ENCODE data around the gene TIAM2. TPM values are rescaled to one million over a fixed set of nuclear protein-coding genes. Genes with fewer than 3 reads are reported as not detected.

The TIAM2 gene
- total RNA-seq, 2 experiments from 2014 or later = 5.4 to 6.2 TPM

DNA sequence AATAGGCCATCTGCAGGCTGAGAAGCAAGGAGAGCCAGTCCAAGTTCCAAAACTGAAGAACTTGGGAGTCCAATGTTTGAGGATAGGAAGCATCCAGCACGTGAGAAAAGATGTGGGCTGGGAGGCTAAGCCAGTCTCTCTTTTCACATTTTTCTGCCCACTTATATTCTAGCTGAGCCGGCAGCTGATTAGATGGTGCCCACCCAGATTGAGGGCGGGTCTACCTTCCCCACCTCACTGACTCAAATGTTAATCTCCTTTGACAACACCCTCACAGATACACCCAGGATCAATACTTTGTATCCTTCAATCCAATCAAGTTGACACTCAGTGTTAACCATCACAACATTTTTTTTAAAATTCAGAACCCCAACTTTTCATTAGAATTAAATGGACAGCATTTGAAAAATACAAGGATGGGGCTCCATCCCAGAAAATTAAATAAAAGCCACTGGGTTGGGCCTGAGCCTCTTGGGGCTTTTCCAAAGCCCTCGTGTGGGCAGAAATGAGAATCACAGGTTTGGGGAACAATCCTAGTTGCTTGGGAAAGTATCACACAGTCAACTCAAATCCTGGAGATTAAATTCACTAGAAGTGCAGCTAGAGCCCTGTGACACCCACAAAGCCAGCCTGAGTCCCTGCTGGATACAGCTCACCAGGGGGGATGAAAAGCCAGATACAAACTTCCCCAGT, 270.9 kb downstream of the TIAM2 start:
- TF ChIP-seq EZH2phosphoT487 (IDR thresholded peaks at IDR 0.05; ENCODE audit: borderline replicate concordance, low read depth, low read length) = no peak
- TF ChIP-seq, protein P1, sequence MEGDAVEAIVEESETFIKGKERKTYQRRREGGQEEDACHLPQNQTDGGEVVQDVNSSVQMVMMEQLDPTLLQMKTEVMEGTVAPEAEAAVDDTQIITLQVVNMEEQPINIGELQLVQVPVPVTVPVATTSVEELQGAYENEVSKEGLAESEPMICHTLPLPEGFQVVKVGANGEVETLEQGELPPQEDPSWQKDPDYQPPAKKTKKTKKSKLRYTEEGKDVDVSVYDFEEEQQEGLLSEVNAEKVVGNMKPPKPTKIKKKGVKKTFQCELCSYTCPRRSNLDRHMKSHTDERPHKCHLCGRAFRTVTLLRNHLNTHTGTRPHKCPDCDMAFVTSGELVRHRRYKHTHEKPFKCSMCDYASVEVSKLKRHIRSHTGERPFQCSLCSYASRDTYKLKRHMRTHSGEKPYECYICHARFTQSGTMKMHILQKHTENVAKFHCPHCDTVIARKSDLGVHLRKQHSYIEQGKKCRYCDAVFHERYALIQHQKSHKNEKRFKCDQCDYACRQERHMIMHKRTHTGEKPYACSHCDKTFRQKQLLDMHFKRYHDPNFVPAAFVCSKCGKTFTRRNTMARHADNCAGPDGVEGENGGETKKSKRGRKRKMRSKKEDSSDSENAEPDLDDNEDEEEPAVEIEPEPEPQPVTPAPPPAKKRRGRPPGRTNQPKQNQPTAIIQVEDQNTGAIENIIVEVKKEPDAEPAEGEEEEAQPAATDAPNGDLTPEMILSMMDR (conservative IDR thresholded peaks at IDR 0.05; ENCODE audit: low read length) = no peak
- no TSS peak for BruUV-seq (replicated peaks)
- H3K9me2 ChIP-seq (ENCODE audit: insufficient read depth, low read length) = no peaks in the 10 kb centered on the region
- peaks cover 7% of the 10 kb centered on the region for H3K4me1 ChIP-seq (ENCODE audit: insufficient read depth, low read length, poor library complexity, severe bottlenecking)
- no peaks in the 10 kb centered on the region for H3K9me3 ChIP-seq (ENCODE audit: low read length)
- H3K4me2 ChIP-seq (ENCODE audit: low read length) = no peak overlapping the region
- H3K4me3 ChIP-seq (ENCODE audit: low read depth, low read length, poor library complexity, severe bottlenecking) = no peak overlapping the region
- ChIA-PET CTCF (ENCODE audit: unreplicated experiment) (no interaction called here), POLR2A (no interaction called here)
- H4K20me1 ChIP-seq (ENCODE audit: insufficient read depth, low read length) = 0 out of 2 replicates have a peak, but pooled peaks cover 5% of the 10 kb centered on the region
- H3K36me3 ChIP-seq (ENCODE audit: insufficient read depth, low read length) = peaks cover 69% of the 10 kb centered on the region
- no peak for DNase-seq (ENCODE audit: low spot score)
- H2AFZ ChIP-seq (ENCODE audit: low read length) = no peak overlapping the region
- H3K27ac ChIP-seq (ENCODE audit: low read depth, low read length, poor library complexity, severe bottlenecking) = no peak overlapping the region
- intact Hi-C loops (cut with micrococcal nuclease; ENCODE audit: unreplicated experiment) = no loop called here
- no peaks in the 10 kb centered on the region for H3K79me2 ChIP-seq (ENCODE audit: insufficient read depth, low read depth, low read length)

DNA sequence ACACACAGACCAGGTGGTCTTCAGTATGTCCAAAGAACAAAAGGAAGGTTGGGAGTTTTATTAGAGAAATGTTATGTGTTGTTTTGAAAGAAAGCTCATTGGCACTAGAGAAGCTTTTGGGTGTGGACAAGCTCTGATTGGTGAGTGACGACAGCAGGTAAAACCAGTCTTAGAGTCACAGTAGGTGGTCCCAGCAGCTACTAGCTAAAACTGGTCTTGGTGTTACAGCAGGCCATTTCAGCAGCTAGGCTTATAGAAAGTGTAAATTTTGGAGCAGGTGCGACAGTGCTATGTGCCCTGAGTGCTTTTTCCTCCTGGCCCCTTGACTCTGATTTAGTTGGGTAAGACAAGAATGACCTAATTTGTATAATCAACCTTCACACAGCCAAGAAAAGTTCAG, 272.3 kb downstream of the TIAM2 start:
- POLR2A ChIA-PET = interaction anchor here (0.5 to 0.7 kb wide), 3 partner anchors 32 to 711 kb away, joined by 3 to 7 read pairs (median 4); no protein-coding TSS in a partner anchor
- no TSS peak for BruUV-seq (replicated peaks)
- Histone ChIP-seq H3K4me1 (ENCODE audit: insufficient read depth, low read length, poor library complexity, severe bottlenecking) (peaks cover 2% of the 10 kb centered on the region), H2AFZ (ENCODE audit: low read length) (no peak overlapping the region), H3K36me3 (ENCODE audit: insufficient read depth, low read length) (peaks cover 74% of the 10 kb centered on the region), H3K4me3 (ENCODE audit: low read depth, low read length, poor library complexity, severe bottlenecking) (no peak overlapping the region), H3K9me3 (ENCODE audit: low read length) (no peaks in the 10 kb centered on the region), H3K9me2 (ENCODE audit: insufficient read depth, low read length) (no peaks in the 10 kb centered on the region), H4K20me1 (ENCODE audit: insufficient read depth, low read length) (0 out of 2 replicates have a peak, but pooled peaks cover 5% of the 10 kb centered on the region), H3K4me2 (ENCODE audit: low read length) (no peak overlapping the region), H3K27ac (ENCODE audit: low read depth, low read length, poor library complexity, severe bottlenecking) (no peak overlapping the region), H3K79me2 (ENCODE audit: insufficient read depth, low read depth, low read length) (no peaks in the 10 kb centered on the region)
- TF ChIP-seq EZH2phosphoT487 (IDR thresholded peaks at IDR 0.05; ENCODE audit: borderline replicate concordance, low read depth, low read length) = no peak
- TF ChIP-seq, protein P1 (conservative IDR thresholded peaks at IDR 0.05; ENCODE audit: low read length) = no peak
- DNase-seq (ENCODE audit: low spot score) = no peak
- CTCF ChIA-PET (ENCODE audit: unreplicated experiment) = no interaction called here
- intact Hi-C loops (cut with micrococcal nuclease; ENCODE audit: unreplicated experiment) = no loop called here
